GM12872 (cell line): ENCODE results near the gene MCM8.

ENCODE experiments used
- CTCF ChIP-seq: IDR thresholded peaks from 3 replicates; pipeline ENCODE4 v1.5.1; 2011; ENCODE audit warnings: low read depth, mild to moderate bottlenecking, low read length, moderate library complexity; ENCODE audit not compliant: insufficient read depth

MCM8 gene

GRCh38 chr20:5949943-5950270 lies 545 bp upstream of the MCM8 start:
- no peak for TF ChIP-seq CTCF

GRCh38 chr20:5967469-5967868 lies 17.0 kb downstream of the MCM8 start:
- no peak for TF ChIP-seq CTCF

GRCh38 chr20:5968462-5968861 lies 18.0 kb downstream of the MCM8 start:
- no peak for TF ChIP-seq CTCF

- TF ChIP-seq CTCF: no peak
Observed at GRCh38 chr20:5969348-5969935, 19.0 kb downstream of the MCM8 start.

GRCh38 chr20:5969940-5970339 lies 19.5 kb downstream of the MCM8 start:
- TF ChIP-seq CTCF: no peak

GRCh38 chr20:5970381-5970780 lies 19.9 kb downstream of the MCM8 start:
- no peak for TF ChIP-seq CTCF

- no peak for TF ChIP-seq CTCF
Observed at GRCh38 chr20:5971203-5971602, 20.8 kb downstream of the MCM8 start.

- no peak for TF ChIP-seq CTCF
Observed at GRCh38 chr20:5973172-5973571, 22.7 kb downstream of the MCM8 start.
